ENCODE results near the gene ITGA8.
"Not testable (repeated sequence)": the region's sequence is repeated elsewhere in the genome, so short reads cannot be mapped to it uniquely, and the experiment has no call there.

ITGA8 gene

DNA sequence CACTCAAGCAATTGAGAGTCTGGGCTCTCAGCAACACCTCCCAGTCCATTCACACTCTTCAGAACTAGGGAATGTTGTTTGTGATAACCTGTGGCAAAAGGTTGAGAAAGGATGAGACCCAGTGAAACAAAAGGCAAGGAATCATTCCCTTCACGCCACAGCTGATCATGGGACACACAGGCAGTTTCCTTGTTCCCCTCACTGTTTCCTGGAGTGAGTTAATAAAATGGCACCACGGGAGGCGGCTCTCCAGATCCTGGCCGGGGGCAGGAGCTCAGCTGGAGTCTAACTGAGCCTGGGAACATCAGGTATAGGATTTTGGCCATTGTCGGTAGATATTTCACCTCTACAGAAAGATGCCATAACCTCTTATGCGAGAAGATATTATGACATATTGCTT, 241.3 kb downstream of the ITGA8 start:
- H3K9me3 ChIP-seq (ENCODE audit: control insufficient read depth, low read length), result no peaks in the 10 kb centered on the region
- H3K4me1 ChIP-seq (ENCODE audit: control insufficient read depth, insufficient read depth, low read length), result peaks cover 34% of the 10 kb centered on the region
- no peaks in the 10 kb centered on the region for H3K36me3 ChIP-seq (ENCODE audit: control insufficient read depth, insufficient read depth, low read length)
- no peak overlapping the region for H3K4me3 ChIP-seq (ENCODE audit: insufficient read depth, low read depth, low read length)
- peak overlapping the region; percentile 64 for H3K27ac ChIP-seq (ENCODE audit: insufficient read depth, low read depth, low read length, poor library complexity, severe bottlenecking)
- WGBS, 2 experiments, result 24 to 26% methylated on average over 6 of the region's 6 CpGs
- peaks cover 16% of the 10 kb centered on the region for H3K27me3 ChIP-seq (ENCODE audit: control insufficient read depth, insufficient read depth, low read length, poor library complexity, severe bottlenecking)

DNA sequence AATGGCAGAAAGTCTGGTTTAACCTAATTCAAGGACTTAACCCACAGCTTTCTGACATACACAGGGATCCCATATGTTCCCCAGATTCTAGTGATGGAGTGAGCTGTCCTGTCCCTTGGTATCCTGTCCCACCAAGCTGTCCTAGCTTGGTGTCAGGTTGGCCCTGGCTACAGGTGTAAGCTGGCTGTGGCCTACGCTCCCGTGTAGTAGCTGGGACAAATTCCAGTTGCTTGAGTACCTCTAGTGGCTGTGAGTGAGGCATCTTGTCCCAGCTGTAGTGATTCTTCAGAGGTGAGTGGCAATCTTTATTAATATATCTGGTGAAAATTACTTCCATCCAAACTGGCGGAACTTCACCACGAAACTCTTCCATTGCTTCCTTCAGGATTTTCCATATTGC, 243.4 kb downstream of the ITGA8 start:
- H3K4me3 ChIP-seq (ENCODE audit: insufficient read depth, low read depth, low read length), result no peak overlapping the region
- no peaks in the 10 kb centered on the region for H3K9me3 ChIP-seq (ENCODE audit: control insufficient read depth, low read length)
- H3K36me3 ChIP-seq (ENCODE audit: control insufficient read depth, insufficient read depth, low read length), result no peaks in the 10 kb centered on the region
- peaks cover 33% of the 10 kb centered on the region for H3K27me3 ChIP-seq (ENCODE audit: control insufficient read depth, insufficient read depth, low read length, poor library complexity, severe bottlenecking)
- peaks cover 53% of the 10 kb centered on the region for H3K4me1 ChIP-seq (ENCODE audit: control insufficient read depth, insufficient read depth, low read length)
- no peak overlapping the region for H3K27ac ChIP-seq (ENCODE audit: insufficient read depth, low read depth, low read length, poor library complexity, severe bottlenecking)
- WGBS, 2 experiments, result 93 to 96% methylated on average over 4 of the region's 4 CpGs

DNA sequence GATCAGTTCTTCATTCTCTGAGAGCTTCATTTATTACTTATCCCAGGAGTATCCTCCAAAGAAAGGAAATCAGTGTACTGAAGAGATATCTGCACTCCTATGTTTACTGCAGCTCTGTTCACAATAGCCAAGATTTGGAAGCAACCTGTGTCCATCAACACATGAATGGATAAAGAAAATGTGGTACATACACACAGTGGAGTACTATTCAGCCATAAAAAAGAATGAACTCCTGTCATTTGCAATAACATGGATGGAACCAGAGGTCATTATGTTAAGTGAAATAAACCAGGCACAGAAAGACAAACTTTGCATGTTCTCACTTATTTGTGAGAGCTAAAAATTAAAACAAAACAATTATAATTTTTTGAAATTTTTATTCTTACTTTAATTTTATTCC, 244.3 kb downstream of the ITGA8 start:
- Histone ChIP-seq H3K27me3 (ENCODE audit: control insufficient read depth, insufficient read depth, low read length, poor library complexity, severe bottlenecking) (peaks cover 42% of the 10 kb centered on the region), H3K4me1 (ENCODE audit: control insufficient read depth, insufficient read depth, low read length) (peaks cover 53% of the 10 kb centered on the region)
- not testable (repeated sequence) for H3K27ac ChIP-seq (ENCODE audit: insufficient read depth, low read depth, low read length, poor library complexity, severe bottlenecking)

DNA sequence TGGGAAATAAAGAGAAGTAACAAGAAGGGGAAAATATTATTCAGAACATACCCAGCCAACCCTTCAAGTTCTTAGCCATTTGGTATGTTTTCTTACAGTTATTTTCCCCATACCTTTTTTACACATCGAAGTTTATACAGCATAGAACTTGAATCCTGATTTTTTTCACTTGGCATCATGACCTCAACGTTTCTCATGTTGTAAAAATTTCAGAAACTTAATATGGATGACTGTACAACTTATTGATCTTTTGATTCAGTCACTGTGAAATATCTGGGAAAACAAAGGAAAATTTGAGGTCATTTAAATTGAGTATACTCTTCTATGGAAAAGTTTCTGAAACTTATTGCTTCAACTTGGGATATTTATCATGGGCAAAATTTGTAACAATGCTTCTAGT, 245.1 kb downstream of the ITGA8 start:
- Histone ChIP-seq H3K4me3 (ENCODE audit: insufficient read depth, low read depth, low read length) (no peak overlapping the region), H3K36me3 (ENCODE audit: control insufficient read depth, insufficient read depth, low read length) (no peaks in the 10 kb centered on the region), H3K27me3 (ENCODE audit: control insufficient read depth, insufficient read depth, low read length, poor library complexity, severe bottlenecking) (peaks cover 49% of the 10 kb centered on the region), H3K9me3 (ENCODE audit: control insufficient read depth, low read length) (no peaks in the 10 kb centered on the region), H3K4me1 (ENCODE audit: control insufficient read depth, insufficient read depth, low read length) (peaks cover 53% of the 10 kb centered on the region), H3K27ac (ENCODE audit: insufficient read depth, low read depth, low read length, poor library complexity, severe bottlenecking) (no peak overlapping the region)
- WGBS, 2 experiments, result 87 to 96% methylated on average over 2 of the region's 2 CpGs

More for the DNA sequence above, 244.3 kb downstream of the ITGA8 start:
- not testable (repeated sequence) for H3K9me3 ChIP-seq (ENCODE audit: control insufficient read depth, low read length); H3K4me3 ChIP-seq (ENCODE audit: insufficient read depth, low read depth, low read length); H3K36me3 ChIP-seq (ENCODE audit: control insufficient read depth, insufficient read depth, low read length)

DNA sequence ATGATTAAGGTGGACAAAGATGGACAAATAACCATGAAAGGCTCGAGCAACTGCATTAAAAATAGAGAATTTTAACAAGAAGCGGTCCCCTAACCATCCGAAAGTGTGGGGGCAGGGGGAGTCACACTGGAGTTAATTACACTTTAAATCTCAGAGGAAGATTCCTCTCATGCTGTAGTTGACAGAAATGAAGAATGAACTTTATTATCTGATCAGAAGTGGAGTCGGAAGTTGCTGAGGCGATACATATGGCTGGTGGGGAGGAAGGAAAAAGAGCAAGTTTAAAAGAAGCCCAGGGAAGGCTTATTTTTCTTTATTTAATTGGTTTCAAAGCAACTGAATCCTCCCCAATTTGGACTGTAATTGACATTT, 246.3 kb downstream of the ITGA8 start:
- peaks cover 45% of the 10 kb centered on the region for H3K4me1 ChIP-seq (ENCODE audit: control insufficient read depth, insufficient read depth, low read length)

DNA sequence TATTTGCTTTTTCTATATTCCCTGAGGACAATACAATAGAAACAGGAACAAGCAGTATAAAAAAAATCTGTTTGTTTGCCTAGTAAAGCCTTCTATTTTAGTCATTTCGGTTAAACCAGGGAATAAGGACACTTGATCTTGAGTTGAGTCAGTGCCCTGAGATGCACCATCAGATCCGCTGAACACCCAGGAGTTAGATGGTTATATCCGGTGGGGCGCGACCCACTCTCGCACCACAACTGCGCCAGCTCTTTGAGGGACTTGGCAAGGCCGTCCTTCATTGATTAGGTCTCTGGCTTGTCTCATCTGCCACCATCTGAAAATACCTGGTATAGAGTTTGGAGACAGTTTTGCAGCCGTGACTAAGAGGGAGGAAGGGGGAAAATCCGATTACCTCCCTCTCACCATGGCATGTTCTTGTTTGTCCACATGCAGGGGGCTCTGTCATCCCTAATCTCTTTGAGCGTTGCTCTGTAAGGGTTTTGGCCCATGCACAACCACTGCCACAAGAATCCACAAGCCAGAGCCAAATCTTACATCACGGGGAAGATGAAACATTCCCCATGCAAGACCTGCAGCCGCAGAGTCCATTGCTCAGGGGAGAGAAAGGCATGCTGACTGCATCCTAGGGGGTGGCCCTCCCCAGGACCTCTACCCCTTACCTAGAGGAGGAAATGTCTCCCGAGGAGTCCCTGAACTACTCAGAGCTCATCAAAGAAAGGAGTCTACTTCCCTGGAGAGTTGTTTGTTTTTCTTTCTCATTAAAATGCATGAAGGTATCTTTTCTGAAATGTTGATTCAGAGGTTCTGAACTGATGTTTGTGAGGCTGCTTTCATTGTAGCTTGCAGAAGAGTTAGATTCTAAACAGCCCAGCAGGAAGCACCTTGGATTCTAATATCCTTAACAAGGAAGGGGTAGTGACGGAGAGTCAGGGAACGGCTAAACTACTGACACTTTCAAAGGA, 247.0 kb downstream of the ITGA8 start:
- H3K27me3 ChIP-seq (ENCODE audit: control insufficient read depth, insufficient read depth, low read length, poor library complexity, severe bottlenecking), result peaks cover 62% of the 10 kb centered on the region
- peaks cover 38% of the 10 kb centered on the region for H3K4me1 ChIP-seq (ENCODE audit: control insufficient read depth, insufficient read depth, low read length)
- H3K36me3 ChIP-seq (ENCODE audit: control insufficient read depth, insufficient read depth, low read length), result no peaks in the 10 kb centered on the region
- H3K27ac ChIP-seq (ENCODE audit: insufficient read depth, low read depth, low read length, poor library complexity, severe bottlenecking), result no peak overlapping the region
- no peak overlapping the region for H3K4me3 ChIP-seq (ENCODE audit: insufficient read depth, low read depth, low read length)
- 15 to 23% methylated on average over 16 of the region's 16 CpGs for WGBS, 2 experiments
- no peaks in the 10 kb centered on the region for H3K9me3 ChIP-seq (ENCODE audit: control insufficient read depth, low read length)

More for the DNA sequence above, 246.3 kb downstream of the ITGA8 start:
- H3K27me3 ChIP-seq (ENCODE audit: control insufficient read depth, insufficient read depth, low read length, poor library complexity, severe bottlenecking), result peaks cover 59% of the 10 kb centered on the region
- no peak overlapping the region for H3K27ac ChIP-seq (ENCODE audit: insufficient read depth, low read depth, low read length, poor library complexity, severe bottlenecking)
- no peaks in the 10 kb centered on the region for H3K36me3 ChIP-seq (ENCODE audit: control insufficient read depth, insufficient read depth, low read length)
- WGBS, 2 experiments, result 7 to 18% methylated on average over 5 of the region's 5 CpGs
- no peak overlapping the region for H3K4me3 ChIP-seq (ENCODE audit: insufficient read depth, low read depth, low read length)
- no peaks in the 10 kb centered on the region for H3K9me3 ChIP-seq (ENCODE audit: control insufficient read depth, low read length)

DNA sequence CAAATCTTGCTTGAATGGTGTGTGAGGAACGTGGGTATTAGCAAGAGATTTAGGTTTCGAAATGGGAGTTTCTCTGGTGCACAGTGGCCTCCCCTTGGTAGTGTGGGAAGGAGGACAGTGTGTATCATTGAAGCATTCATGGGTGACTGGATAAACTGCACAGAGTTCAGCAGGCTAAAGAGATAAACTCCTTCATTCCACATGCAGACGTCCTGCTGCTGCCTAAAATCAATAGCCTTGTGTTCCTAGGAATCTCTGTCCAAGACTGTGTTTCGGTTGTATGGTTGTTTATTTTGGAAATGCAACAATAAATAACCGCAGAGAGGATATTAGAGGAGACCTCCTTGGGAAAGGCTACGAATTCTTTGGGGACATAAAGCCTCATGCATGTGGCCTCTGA, 247.7 kb downstream of the ITGA8 start:
- H3K27me3 ChIP-seq (ENCODE audit: control insufficient read depth, insufficient read depth, low read length, poor library complexity, severe bottlenecking), result peaks cover 68% of the 10 kb centered on the region
- H3K36me3 ChIP-seq (ENCODE audit: control insufficient read depth, insufficient read depth, low read length), result no peaks in the 10 kb centered on the region
- no peak overlapping the region for H3K27ac ChIP-seq (ENCODE audit: insufficient read depth, low read depth, low read length, poor library complexity, severe bottlenecking)
- peaks cover 32% of the 10 kb centered on the region for H3K4me1 ChIP-seq (ENCODE audit: control insufficient read depth, insufficient read depth, low read length)
- H3K9me3 ChIP-seq (ENCODE audit: control insufficient read depth, low read length), result no peaks in the 10 kb centered on the region
- H3K4me3 ChIP-seq (ENCODE audit: insufficient read depth, low read depth, low read length), result no peak overlapping the region
- 63 to 65% methylated on average over 6 of the region's 6 CpGs for WGBS, 2 experiments

DNA sequence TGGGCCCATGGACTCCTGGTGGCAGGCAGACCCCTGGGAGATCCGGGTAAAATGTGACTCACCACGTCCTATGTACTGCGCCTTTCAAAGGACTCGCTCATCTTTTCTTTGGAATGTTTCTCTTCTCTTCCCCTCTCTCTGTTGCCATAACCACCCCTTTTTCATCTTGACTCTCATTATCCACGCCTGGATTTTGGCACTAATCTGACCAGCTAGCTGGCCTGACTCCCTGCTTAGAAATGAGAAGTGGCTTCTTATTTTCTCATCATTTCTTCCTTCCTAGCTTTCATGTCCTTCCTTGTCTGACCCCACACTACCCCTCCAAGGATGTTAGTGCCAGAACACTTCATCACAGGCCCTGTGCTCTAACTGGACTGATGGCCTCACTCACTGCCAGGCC, 250.6 kb downstream of the ITGA8 start:
- Histone ChIP-seq H3K36me3 (ENCODE audit: control insufficient read depth, insufficient read depth, low read length) (no peaks in the 10 kb centered on the region), H3K27ac (ENCODE audit: insufficient read depth, low read depth, low read length, poor library complexity, severe bottlenecking) (no peak overlapping the region), H3K4me3 (ENCODE audit: insufficient read depth, low read depth, low read length) (no peak overlapping the region), H3K27me3 (ENCODE audit: control insufficient read depth, insufficient read depth, low read length, poor library complexity, severe bottlenecking) (peaks cover 58% of the 10 kb centered on the region), H3K4me1 (ENCODE audit: control insufficient read depth, insufficient read depth, low read length) (peaks cover 30% of the 10 kb centered on the region), H3K9me3 (ENCODE audit: control insufficient read depth, low read length) (no peaks in the 10 kb centered on the region)
- 92 to 93% methylated on average over 5 of the region's 5 CpGs for WGBS, 2 experiments

DNA sequence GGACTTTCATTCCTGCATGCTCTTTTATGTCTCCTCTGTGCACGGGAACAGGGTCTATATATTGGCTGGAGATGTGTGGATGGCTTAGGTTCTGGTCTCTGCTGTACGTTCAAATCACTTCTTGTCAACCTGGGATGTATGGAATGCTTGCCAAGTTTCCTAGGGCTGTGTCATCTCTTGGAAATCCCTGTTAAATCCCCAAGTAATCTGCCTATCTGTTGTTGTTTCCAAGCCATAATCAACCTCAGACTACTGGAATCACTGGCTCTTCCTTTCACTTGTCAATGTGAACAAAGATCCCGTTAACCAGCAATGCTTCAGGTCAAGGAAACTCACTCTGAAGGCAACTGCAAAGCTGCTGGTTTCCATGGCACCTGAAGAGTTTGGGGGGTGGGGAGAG, 255.3 kb downstream of the ITGA8 start:
- peaks cover 3% of the 10 kb centered on the region for H3K4me1 ChIP-seq (ENCODE audit: control insufficient read depth, insufficient read depth, low read length)
- H3K27me3 ChIP-seq (ENCODE audit: control insufficient read depth, insufficient read depth, low read length, poor library complexity, severe bottlenecking), result peaks cover 16% of the 10 kb centered on the region
- no peak overlapping the region for H3K4me3 ChIP-seq (ENCODE audit: insufficient read depth, low read depth, low read length)
- no peak overlapping the region for H3K27ac ChIP-seq (ENCODE audit: insufficient read depth, low read depth, low read length, poor library complexity, severe bottlenecking)
- H3K36me3 ChIP-seq (ENCODE audit: control insufficient read depth, insufficient read depth, low read length), result no peaks in the 10 kb centered on the region
- no peaks in the 10 kb centered on the region for H3K9me3 ChIP-seq (ENCODE audit: control insufficient read depth, low read length)
- 88 to 97% methylated on average over 3 of the region's 3 CpGs for whole genome bisulfite sequencing, 2 experiments
